Left hindlimb (tissue), 1 donor: Measurements from ENCODE around the gene GPNMB.
"Not testable (repeated sequence)": the region's sequence is repeated elsewhere in the genome, so short reads cannot be mapped to it uniquely, and the experiment has no call there.

Experiments
- DNase-seq: peaks from one replicate; pipeline ENCODE4 v3.0.0-alpha.2; 2018

GPNMB gene

DNA sequence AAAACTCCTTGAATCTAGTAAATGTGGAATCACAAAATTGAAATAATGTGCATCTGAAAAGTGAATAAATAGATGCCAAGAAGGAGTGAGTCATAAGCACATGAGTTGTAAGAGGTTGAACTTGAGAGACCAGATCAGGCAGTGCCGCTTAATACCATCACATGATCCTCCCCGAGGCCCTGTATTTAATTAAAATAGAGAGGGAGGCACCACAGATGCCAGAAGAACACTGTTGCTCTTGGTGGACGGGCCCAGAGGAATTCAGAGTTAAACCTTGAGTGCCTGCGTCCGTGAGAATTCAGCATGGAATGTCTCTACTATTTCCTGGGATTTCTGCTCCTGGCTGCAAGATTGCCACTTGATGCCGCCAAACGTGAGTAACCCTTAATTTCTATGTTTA, at the start of gene GPNMB:
Gene GPNMB (plus strand): TSS at position 221 of the 400 bp plus-strand sequence. CDS start 83 bp downstream, at position 304.
- DNase-seq = peak; percentile 63

DNA sequence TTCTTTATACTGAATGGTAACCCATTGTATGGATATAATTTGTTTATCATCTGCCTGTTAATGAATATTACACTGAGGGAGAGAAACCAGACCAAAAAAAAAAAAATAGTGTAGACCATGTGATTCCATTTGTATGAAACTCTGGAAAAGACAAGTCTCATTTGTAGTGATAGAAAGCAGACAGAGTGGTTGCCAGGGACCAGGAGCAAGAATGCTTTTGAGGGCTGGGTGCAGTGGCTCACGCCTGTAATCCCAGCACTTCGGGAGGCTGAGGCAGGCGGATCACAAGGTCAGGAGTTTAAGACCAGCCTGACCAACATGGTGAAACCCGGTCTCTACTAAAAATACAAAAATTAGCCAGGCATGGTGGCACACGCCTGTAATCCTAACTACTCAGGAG, 48.8 kb upstream of the GPNMB start:
- DNase-seq = not testable (repeated sequence)

DNA sequence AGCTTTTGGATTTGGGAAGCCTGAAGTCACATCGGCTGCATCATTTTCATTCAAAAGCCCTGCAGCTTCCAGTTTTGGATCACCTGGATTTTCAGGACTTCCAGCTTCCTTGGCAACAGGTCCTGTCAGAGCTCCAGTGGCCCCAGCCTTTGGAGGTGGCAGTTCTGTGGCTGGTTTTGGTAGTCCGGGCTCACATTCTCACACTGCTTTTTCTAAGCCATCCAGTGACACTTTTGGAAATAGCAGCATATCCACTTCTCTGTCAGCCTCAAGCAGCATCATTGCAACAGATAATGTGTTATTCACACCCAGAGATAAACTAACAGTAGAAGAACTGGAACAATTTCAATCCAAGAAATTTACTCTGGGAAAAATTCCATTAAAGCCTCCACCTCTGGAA, 46.2 kb upstream of the GPNMB start:
- no peak for DNase-seq

DNA sequence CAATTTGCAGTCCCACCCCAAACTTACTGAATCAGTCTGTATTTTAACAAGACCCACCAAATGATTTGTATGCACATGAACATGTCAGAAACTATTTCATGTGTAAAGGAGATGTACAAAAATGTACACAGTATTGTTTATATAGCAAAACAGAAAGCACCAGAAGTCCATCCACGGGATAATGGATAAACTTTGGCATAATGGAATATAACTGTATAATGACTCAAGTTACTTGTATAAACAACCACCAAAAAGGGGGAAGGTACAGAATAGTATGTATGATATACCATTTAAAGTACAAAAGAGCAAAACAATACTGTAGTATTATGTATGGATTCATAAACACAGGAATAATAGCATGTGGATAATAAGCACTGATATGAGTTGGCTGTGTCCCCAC, 42.3 kb upstream of the GPNMB start:
- no peak for DNase-seq

DNA sequence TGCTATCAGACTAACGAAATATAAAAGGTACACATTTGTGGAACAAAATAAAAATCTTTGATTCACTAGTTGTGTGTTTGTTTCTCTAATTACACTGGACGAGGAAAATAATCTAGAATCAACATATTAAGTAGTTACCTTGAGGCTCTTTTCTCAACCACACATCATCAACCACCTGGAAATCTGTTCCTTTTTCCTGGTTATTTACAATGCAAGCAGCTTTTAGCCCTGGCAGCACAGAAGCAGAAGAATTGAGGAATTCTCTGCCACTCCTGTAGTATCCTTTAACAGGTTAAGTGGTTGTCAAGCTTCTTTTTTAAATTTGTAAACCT, 41.0 kb upstream of the GPNMB start:
- no peak for DNase-seq

DNA sequence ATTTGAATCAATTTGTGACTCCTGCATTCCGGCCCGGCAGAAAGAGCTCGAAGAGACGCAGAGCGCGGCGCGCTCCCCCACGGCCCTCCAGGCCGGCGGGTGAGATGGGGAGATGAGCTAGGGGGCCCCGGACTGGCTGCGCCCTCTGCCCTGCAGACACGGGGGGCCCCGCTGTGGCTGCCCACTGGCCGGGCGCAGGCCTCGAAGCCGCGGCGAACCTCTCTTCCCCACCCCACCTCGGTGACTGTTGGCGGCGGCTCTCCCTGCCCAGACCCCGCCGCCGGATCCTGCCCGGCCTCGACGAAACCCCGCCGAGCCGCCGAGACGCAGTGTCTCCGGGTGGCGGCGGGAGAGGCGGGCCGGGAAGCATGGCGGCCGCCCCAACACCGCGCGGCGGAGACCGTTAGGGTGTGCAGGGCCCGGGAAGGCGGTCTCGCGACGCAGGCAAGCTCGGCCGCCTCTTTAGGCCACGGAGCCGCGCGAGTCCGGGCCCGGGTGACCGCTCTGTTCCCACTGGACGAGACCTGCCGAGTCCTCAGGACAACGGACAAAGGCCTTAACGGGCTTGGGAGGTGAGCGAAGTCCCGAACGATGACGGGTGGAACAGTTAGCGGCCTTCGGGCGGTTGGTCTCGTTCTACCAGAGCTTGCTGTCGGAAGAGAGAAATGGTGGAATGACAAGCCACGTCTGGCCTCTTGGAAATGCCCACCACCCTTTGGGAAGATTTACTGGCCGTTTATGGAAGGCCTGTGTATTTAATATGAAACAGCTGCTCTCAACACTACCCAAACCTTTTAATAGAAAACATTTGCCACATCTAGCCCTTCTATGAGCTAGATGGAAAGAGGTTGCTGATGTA, 40.4 kb upstream of the GPNMB start:
- peak; percentile 71 for DNase-seq

DNA sequence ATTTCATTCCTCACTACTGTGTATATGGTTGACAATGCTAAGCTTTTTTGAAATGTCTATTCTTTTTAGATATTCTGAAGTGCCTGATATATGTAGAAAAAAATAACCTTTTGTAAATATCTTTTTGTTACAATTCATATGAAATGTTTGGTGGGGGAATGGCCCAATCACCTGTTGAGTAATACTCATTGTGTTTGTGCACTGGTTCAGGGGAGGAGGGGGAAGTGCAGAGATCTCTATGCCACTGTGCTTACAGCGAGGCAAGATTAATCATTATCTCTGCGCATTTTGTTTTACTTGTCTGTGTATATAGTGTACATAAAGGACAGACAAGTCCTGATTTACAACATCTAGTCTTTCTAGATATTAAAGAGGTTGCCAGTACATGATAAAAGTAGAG, 39.6 kb upstream of the GPNMB start:
- no peak for DNase-seq

DNA sequence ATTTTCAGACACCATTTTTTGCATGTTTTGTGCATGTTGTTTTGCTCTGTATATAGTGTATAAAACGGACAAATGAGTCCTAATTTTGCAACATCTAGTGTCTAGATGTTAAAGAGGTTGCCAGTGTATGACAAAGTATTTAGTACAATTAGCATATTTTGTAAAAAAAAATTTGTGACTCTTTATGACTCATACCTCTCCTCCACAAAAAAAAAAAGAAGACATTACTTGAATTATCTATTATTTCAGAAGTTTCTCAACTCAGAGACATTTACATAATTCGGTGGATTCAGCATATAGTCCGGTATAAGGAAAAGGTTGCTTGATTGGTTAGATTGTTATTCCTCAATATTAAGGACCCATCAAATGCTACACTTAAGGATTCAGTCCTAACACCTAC, 38.7 kb upstream of the GPNMB start:
- no peak for DNase-seq

DNA sequence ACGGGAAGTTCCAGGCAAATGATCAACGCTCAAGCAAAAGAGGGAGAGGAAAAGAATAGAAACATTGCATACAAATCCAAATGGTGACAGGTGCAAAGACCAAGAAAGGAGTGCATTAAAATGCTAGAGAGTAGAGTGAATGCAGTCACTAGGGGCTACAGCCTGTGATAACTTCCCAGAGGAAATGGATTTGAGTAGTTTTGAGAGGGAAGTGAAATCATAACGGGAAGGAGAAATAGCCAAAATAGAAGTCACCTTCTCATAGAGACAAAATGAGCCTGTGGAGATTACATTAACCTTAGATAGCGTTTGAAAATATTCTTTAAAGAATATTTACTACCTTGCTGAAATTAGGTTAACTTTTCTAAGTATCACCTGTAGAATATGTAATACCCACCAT, 38.3 kb upstream of the GPNMB start:
- DNase-seq = no peak

DNA sequence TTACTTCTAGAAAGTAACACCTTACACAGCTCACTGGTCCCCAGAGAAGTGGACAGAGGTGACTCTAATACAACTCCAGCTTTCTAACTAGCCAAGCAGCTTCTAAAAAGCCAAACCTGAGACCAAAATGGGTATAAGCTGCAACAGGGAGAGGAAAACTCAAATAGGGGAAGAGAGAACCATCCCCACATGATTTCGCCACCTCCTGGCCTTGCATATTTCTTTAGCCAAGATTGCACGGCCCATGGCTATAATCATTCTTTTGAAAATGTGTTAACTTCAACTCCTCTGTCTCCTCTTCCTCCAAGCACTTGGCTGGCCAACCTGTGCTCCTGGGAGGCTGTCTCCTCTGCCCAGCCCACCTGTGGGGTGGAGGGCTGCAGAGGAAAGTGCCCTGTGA, 36.1 kb upstream of the GPNMB start:
- no peak for DNase-seq

DNA sequence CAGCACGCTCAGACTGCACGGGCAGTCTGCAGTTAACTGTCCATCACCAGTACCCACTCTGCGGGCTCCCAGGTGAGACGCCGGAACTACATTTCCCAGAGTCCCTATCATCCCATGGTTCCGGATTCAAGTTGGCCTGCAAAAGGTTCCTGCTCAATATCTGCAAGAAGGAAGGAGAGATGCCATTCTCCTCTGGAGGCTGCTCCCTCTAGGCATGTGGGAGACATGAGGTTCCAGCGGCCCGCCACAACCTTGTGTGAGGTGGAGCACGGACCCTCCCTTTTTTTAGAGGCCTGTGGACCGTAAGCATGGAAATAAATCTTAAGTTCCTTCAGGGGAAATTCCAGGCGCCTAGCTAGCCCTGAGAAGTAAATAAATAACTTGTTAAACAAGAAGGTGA, 35.0 kb upstream of the GPNMB start:
- DNase-seq = no peak

DNA sequence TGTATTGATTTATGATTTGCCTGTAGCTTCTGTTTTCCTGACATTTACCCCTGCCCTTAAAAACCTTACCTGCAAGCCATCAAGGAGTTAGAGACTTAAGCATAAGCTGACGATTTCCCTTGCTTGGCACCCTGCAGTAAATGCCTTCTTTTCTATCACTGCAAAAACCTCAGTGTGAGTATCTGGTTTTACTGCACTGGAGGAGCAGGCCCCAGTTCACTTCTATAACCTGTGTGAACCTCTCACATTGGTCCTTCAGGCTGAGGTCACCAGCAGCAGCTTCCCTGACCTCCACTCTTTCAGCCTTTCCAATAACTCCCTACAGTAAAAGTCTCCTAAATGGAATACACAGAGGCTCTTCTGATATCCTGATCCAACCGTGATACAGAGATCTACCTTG, 34.2 kb upstream of the GPNMB start:
- no peak for DNase-seq

DNA sequence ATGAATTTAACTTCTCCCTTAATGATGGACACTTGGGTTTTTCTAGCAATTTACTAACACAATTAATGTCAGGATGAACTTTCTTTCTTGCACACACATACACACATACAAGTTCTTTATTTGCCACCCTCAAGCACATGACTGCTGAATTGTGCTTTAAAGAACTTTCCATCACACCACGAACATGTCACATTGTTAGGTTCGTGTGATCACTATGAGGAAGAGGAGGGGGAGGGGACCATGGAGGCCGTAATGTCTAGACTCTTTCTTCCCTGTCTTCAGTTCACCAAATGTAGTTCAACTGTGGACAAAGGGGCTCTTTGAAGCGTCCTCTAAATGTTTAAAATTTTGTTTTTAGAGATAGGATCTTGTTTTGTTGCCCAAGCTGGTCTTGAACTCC, 33.7 kb upstream of the GPNMB start:
- DNase-seq = no peak

DNA sequence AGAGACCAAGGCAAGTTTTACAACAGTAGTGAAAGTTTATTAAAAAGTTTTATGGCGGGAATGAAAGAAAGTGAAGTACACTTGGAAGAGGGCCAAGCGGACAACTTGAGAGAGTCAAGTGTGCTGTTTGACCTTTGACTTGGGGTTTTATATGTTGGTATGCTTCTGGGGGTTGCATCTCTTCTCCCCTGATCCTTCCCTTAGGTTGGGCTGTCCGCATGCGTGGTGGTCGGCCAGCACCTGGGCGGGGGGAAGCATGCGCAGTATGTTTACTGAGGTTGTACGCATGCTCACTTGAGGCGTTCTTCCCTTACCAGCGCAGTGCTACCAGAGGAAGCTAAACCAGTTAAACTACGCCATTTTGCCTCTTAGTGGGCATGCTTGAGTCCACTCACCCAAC, 32.8 kb upstream of the GPNMB start:
- DNase-seq = no peak

DNA sequence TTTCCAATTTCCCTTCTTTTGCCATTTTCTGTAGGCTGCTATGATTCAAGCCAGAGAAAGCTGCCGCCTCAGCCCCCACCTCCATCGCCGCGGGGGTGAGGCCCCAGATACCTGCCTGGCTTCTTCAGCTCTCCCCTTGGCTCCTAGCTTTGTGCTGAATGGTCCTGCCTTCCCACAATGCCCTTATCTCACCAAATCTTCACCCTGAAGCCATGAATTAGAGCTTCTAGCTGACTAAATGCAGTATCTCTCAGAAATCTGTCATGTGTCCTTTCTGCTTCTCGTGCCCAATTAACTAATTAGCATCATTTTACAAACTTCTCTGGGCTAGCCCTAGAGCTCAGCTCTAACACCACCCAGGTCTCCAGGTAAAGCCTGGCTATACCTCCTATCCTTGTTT, 32.2 kb upstream of the GPNMB start:
- no peak for DNase-seq

DNA sequence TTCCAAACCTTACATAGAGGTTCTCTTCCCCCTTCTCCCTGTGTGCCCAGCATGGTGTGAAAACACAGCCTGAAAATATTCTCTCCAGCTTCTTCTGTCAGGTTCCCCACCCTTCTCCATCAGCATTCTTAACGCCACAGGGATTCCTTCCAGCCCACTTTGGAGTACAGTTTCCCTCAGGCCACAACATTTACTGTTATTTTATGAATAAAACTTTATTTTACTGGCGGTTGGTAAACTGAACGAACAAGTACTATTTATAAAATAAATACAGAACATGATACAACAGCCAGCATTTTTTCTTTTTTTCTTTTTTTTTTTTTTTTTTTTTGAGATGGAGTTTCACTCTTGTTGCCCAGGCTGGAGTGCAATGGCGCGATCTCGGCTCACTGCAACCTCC, 31.6 kb upstream of the GPNMB start:
- no peak for DNase-seq

DNA sequence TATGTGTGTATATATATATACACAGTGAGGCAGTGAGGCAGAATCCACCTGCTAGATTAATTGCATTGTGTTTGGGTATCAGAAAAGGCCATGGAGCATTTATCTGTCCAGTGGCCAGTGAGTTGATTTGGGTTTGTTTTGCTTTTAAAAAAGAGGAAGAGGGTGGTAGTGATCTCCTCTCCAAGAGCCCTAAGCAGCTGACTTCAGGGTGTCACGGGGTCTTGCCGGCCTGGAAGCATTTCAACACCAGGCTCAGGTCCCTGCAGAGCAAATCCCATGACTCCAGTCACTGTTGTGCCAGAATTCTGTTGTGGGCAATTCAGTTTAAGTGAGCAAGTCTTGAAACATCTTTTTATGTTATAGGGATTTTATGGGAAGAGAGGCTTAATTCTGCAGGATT, 30.6 kb upstream of the GPNMB start:
- no peak for DNase-seq

DNA sequence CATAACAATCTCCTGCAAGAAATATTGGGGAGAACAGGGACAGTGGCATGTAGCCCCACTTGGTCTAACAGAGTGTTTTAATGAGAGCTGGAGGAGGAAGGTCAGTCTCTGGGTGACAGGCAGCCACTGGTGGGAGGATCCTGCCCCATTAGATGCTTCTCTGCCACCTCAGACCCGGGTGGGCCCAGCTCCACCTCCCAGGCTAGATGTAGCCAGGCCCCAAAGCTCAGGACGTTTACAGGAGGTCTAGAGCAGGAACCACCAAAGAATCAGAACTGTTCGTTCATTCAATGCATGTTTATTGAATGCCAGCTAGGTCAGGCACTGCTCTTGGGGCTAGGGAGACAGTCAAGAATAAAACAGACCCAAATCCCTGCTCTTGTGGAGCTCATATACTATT, 28.4 kb upstream of the GPNMB start:
- DNase-seq = no peak

DNA sequence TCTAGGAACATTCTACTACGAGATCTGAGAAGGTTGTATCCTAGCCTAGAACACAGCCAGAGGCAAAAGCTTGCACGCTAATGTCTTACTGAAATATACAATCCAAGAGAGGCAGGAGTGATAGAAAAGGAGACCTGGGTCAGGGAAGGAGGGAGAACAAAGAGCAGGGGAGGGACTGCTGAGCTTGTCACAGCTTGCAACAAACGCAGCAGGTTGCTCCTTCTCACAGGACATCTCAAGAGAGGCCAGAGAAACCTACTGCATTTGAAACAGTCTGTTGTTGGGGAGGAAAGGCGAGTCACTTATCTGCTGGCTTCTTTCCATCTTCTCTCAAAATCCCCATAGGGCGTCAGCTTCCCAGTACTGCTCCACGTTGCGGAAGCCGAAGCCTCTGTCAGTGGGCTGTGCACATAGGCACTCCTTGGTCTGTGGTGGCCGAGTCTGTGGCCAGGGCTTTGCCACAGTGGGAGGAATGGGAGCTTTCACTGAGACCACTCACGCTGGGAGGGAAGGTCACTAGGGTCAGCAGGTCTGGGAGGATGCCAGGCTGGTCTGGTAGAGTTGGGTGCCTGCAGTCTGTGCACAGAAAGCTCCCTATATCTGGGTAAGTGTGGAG, 25.8 kb upstream of the GPNMB start:
- no peak for DNase-seq

DNA sequence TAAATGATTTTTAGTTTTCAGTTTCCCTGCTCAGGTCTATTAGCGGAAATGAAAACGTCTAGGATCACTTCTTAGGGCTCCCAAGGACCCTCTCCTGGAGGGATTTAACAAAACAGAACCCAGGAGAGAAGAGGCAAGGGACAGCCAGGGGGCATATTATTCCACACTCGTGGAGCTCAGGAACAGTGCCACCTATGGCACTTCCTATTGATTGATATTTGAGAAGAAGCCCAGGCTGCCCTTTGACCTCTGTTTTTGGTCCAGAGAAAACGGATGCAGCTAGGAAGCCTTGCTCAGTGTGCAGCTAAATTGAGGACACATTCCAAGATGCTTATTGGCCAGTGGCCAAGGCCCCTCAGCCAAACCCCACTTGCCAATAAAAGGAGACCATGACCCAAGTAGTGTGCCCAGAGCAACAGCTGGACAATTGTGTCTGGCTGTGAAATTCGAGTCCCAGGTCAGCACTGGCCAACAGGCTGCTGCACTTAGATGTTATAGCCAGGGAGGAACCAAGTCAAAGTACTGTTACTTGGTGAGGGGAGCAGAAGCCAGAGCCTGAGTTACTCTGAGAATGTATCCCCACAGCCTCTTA, 24.0 kb upstream of the GPNMB start:
- no peak for DNase-seq

DNA sequence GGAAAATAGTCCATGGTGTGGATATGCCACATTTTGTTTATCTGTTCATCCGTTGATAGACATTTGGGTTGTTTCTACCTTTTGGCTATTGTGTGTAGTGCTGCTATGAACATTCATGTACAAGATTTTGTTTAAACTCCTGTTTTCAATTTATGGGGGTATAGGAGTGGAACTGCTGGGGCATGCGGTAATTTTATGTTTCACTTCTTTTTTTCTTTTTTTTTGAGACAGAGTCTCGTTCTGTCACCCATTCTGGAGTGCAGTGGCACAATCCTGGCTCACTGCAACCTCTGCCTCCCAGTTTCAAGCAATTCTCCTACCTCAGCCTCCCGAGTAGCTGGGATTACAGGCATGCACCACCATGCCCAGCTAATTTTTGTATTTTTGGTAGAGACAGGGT, 22.2 kb upstream of the GPNMB start:
- DNase-seq = not testable (repeated sequence)

DNA sequence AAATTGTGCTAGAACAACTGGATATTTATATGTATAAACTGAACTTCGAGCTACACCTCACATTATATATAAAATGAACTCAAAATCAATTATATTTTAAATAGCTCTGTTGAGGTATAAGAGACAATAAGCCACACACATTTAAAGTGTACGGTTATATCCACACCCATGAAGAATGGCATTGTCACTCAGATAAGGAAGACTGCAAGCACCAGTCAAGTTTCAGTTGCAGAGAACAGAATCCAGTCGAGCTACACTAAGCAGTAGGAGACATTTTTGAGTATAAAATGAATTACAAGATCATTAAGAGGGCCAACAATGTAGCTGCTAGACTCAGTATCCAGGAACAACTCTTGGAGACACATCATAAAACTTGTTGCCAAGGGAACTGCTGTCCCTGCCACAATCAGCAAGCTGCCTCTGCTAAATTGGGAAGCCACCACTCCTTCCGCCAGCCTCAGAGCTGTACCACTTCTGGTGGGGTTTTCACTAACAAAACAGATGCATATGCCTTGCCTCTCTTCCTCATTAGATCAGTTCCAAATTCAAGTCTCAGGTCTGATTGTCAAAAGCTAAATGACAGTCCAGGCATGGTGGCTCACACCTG, 19.6 kb upstream of the GPNMB start:
- no peak for DNase-seq

DNA sequence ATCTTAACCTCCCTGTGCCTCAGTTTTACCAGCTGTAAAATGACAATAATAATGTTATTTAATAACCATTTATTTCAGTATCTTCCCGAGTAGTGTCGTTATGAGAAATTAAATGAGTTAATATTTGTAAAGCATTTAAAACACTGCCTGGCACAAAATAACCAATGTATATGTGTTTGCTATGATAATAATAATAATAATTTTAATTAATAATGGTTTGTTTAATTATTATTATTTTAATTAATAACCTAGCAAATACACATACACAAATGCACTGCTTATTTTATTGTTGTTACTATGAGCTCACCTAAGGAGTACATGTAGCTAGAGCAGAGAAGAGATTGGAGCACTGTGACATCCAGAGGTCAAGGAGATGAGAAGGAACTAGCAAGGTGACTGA, 18.2 kb upstream of the GPNMB start:
- DNase-seq = no peak

DNA sequence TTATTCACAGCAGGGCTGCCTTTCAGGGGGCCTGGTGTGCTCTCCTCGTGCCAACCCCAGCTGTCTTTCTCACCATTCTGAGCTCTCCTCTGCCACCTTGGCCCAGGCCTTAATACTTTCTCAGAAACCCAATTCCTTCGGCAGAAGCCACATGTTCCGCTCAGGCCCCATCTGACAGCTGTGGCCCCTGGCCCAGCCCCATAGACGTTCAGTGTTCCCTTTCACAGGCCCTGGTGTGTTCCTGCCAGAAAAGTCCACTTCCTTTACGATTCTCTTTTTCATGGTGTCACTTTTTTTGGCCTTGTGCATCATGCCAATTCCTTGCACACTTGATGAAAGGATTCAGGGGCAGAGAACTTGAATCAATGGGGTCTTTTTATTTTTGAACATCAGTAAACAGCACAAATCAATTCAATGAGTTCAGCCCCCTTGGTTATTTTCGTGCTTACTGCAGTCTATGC, 15.9 kb upstream of the GPNMB start:
- DNase-seq = peak; percentile 46
